Activated CD4-positive, CD25-positive, alpha-beta regulatory T cell (primary cell): ENCODE data around the gene TRIM41.
"Not testable (repeated sequence)": the region's sequence is repeated elsewhere in the genome, so short reads cannot be mapped to it uniquely, and the experiment has no call there.

Experiments used
- DNase-seq, 4 experiments: peaks; one replicate each; lab custom pipeline; 2025; lab: John Stamatoyannopoulos, UW

TRIM41 gene

GRCh38 chr5:181223058-181223728, at the start of gene TRIM41:
Gene TRIM41 (plus strand): TSS chr5:181223281. CDS start chr5:181224000, 719 bp downstream.
- no peak for DNase-seq

- DNase-seq, result no peak
Measured at GRCh38 chr5:181173420-181174342, 49.4 kb upstream of the TRIM41 start.

- no peak for DNase-seq
Measured at GRCh38 chr5:181176254-181176952, 46.7 kb upstream of the TRIM41 start.

- DNase-seq, result not testable (repeated sequence)
Measured at GRCh38 chr5:181177559-181177958, 45.5 kb upstream of the TRIM41 start.

- DNase-seq, result no peak
Measured at GRCh38 chr5:181181650-181182565, 41.2 kb upstream of the TRIM41 start.

GRCh38 chr5:181182651-181183050, 40.4 kb upstream of the TRIM41 start:
- no peak for DNase-seq

- no peak for DNase-seq
Measured at GRCh38 chr5:181184845-181185216, 38.2 kb upstream of the TRIM41 start.

GRCh38 chr5:181185560-181185959, 37.5 kb upstream of the TRIM41 start:
- DNase-seq, result no peak

GRCh38 chr5:181186022-181186421, 37.1 kb upstream of the TRIM41 start:
- no peak for DNase-seq

- DNase-seq, result no peak
Measured at GRCh38 chr5:181186986-181187499, 36.0 kb upstream of the TRIM41 start.

GRCh38 chr5:181187500-181188213, 35.4 kb upstream of the TRIM41 start:
- DNase-seq, result no peak

GRCh38 chr5:181188700-181189362, 34.2 kb upstream of the TRIM41 start:
- no peak for DNase-seq

- DNase-seq, result no peak
Measured at GRCh38 chr5:181189363-181189961, 33.6 kb upstream of the TRIM41 start.

- DNase-seq, result no peak
Measured at GRCh38 chr5:181189962-181190710, 32.9 kb upstream of the TRIM41 start.

- DNase-seq, result no peak
Measured at GRCh38 chr5:181190711-181191525, 32.2 kb upstream of the TRIM41 start.

- no peak for DNase-seq
Measured at GRCh38 chr5:181191526-181192336, 31.4 kb upstream of the TRIM41 start.
